Parathyroid adenoma (tissue), 2 donors: ENCODE measurements around the gene FBXO46.
"Not testable (repeated sequence)": the region's sequence is repeated elsewhere in the genome, so short reads cannot be mapped to it uniquely, and the experiment has no call there.

Experiments used
- H2AFZ ChIP-seq: fragments of 300-600 bp; sonication (generic); one replicate; pipeline ENCODE4 v1.7.0; 2017; ENCODE audit warnings: antibody characterized with exemption, mild to moderate bottlenecking
- H3K27ac ChIP-seq: fragments of 300-600 bp; sonication (generic); one replicate; pipeline ENCODE4 v1.7.0; 2017
- H3K27me3 ChIP-seq: fragments of 300-600 bp; sonication (generic); one replicate; pipeline ENCODE4 v1.7.0; 2017; ENCODE audit warnings: low read length; ENCODE audit not compliant: control insufficient read depth, insufficient read depth
- H3K36me3 ChIP-seq: fragments of 300-600 bp; sonication (generic); one replicate; pipeline ENCODE4 v1.7.0; 2017; ENCODE audit warnings: low read length; ENCODE audit not compliant: control insufficient read depth, insufficient read depth
- H3K4me1 ChIP-seq: fragments of 300-600 bp; sonication (generic); one replicate; pipeline ENCODE4 v1.7.0; 2017; ENCODE audit warnings: control low read depth
- H3K4me2 ChIP-seq: fragments of 300-600 bp; sonication (generic); one replicate; pipeline ENCODE4 v1.7.0; 2017; ENCODE audit warnings: low read length
- H3K4me3 ChIP-seq: fragments of 300-600 bp; sonication (generic); one replicate; pipeline ENCODE4 v1.7.0; 2017; ENCODE audit warnings: low read depth, low read length
- H3K79me2 ChIP-seq: fragments of 300-600 bp; sonication (generic); one replicate; pipeline ENCODE4 v1.7.0; 2017; ENCODE audit warnings: control low read depth
- H3K9ac ChIP-seq: fragments of 300-600 bp; sonication (generic); one replicate; pipeline ENCODE4 v1.7.0; 2017; ENCODE audit warnings: mild to moderate bottlenecking
- H3K9me3 ChIP-seq: fragments of 300-600 bp; sonication (generic); one replicate; pipeline ENCODE4 v1.7.0; 2017; ENCODE audit warnings: low read length; ENCODE audit not compliant: control insufficient read depth
- TF ChIP-seq, protein P1 (sequence below): fragments of 300-600 bp; sonication (generic); IDR thresholded peaks from one replicate; pipeline ENCODE4 v1.7.0; 2017; ENCODE audit warnings: antibody characterized with exemption, mild to moderate bottlenecking
- donor health status: primary hyperparathyroidism.

Gene FBXO46

GRCh38 chr19:45757695-45758094 lies 27.0 kb upstream of the FBXO46 start:
- Histone ChIP-seq H3K4me3 (no peak overlapping the region), H3K27me3 (no peaks in the 10 kb centered on the region), H3K36me3 (no peaks in the 10 kb centered on the region), H3K4me2 (no peak overlapping the region), H3K9me3 (no peaks in the 10 kb centered on the region), H3K27ac (no peak overlapping the region), H2AFZ (no peak overlapping the region), H3K9ac (no peak overlapping the region), H3K4me1 (no peaks in the 10 kb centered on the region), H3K79me2 (no peaks in the 10 kb centered on the region)
- TF ChIP-seq, protein P1, sequence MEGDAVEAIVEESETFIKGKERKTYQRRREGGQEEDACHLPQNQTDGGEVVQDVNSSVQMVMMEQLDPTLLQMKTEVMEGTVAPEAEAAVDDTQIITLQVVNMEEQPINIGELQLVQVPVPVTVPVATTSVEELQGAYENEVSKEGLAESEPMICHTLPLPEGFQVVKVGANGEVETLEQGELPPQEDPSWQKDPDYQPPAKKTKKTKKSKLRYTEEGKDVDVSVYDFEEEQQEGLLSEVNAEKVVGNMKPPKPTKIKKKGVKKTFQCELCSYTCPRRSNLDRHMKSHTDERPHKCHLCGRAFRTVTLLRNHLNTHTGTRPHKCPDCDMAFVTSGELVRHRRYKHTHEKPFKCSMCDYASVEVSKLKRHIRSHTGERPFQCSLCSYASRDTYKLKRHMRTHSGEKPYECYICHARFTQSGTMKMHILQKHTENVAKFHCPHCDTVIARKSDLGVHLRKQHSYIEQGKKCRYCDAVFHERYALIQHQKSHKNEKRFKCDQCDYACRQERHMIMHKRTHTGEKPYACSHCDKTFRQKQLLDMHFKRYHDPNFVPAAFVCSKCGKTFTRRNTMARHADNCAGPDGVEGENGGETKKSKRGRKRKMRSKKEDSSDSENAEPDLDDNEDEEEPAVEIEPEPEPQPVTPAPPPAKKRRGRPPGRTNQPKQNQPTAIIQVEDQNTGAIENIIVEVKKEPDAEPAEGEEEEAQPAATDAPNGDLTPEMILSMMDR: no peak

GRCh38 chr19:45754323-45754722 lies 23.6 kb upstream of the FBXO46 start:
- H3K27ac ChIP-seq: no peak overlapping the region
- H3K4me2 ChIP-seq: no peak overlapping the region
- H3K9me3 ChIP-seq: no peaks in the 10 kb centered on the region
- TF ChIP-seq, protein P1: no peak
- H3K4me1 ChIP-seq: no peaks in the 10 kb centered on the region
- H3K4me3 ChIP-seq: no peak overlapping the region
- H3K9ac ChIP-seq: no peak overlapping the region
- H3K79me2 ChIP-seq: no peaks in the 10 kb centered on the region
- no peak overlapping the region for H2AFZ ChIP-seq
- H3K36me3 ChIP-seq: no peaks in the 10 kb centered on the region
- H3K27me3 ChIP-seq: no peaks in the 10 kb centered on the region

DNA sequence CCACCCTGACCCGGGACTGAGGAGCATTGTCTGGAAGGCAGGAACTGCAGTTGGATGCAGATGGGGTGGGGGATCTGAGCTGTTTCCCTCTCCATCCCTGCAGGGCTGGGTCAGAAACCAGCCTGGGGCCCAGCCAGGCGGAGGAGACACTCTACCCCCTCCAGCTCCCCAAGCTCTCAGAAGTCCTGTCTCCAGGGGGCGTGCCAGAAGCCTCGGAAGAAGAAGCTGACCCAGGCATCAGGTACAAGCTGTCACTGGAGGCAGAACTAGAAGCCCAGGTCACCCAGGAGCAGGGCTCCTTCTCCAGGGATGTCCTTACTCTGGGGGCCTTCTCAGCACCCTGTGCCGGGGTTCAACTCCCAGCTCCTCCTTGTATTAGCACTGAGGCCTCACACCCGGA lies 22.9 kb upstream of the FBXO46 start:
- H3K4me3 ChIP-seq: no peak overlapping the region
- no peak overlapping the region for H3K4me2 ChIP-seq
- no peak overlapping the region for H3K27ac ChIP-seq
- H3K4me1 ChIP-seq: no peaks in the 10 kb centered on the region
- H3K27me3 ChIP-seq: no peaks in the 10 kb centered on the region
- H3K9ac ChIP-seq: no peak overlapping the region
- H3K79me2 ChIP-seq: no peaks in the 10 kb centered on the region
- TF ChIP-seq, protein P1: no peak
- H3K36me3 ChIP-seq: no peaks in the 10 kb centered on the region
- H2AFZ ChIP-seq: no peak overlapping the region
- H3K9me3 ChIP-seq: no peaks in the 10 kb centered on the region

GRCh38 chr19:45752639-45753038 lies 21.9 kb upstream of the FBXO46 start:
- no peak overlapping the region for H3K9ac ChIP-seq
- no peak overlapping the region for H3K27ac ChIP-seq
- no peaks in the 10 kb centered on the region for H3K79me2 ChIP-seq
- no peak overlapping the region for H3K4me3 ChIP-seq
- H3K27me3 ChIP-seq: no peaks in the 10 kb centered on the region
- no peaks in the 10 kb centered on the region for H3K36me3 ChIP-seq
- TF ChIP-seq, protein P1: no peak
- H2AFZ ChIP-seq: no peak overlapping the region
- no peaks in the 10 kb centered on the region for H3K4me1 ChIP-seq
- no peaks in the 10 kb centered on the region for H3K9me3 ChIP-seq
- H3K4me2 ChIP-seq: no peak overlapping the region

DNA sequence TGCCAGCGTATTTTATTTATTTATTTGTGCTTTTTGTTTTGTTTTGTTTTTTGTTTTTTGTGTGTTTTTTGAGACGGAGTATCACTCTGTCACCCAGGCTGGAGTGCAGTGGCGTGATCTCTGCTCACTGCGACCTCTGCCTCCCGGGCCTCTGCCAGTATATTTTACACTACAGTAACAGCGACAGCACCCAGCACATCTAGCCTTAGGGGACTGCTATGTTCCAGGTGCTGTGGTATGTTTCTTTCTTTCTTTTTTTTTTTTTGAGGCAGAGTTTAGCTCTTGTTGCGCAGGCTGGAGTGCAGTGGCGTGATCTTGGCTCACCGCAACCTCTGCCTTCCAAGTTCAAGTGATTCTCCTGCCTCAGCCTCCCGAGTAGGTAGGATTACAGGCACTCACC lies 20.8 kb upstream of the FBXO46 start:
- H3K9ac ChIP-seq, H3K79me2 ChIP-seq, H3K4me3 ChIP-seq, H3K9me3 ChIP-seq, H3K27ac ChIP-seq, H3K4me2 ChIP-seq, H3K27me3 ChIP-seq, H3K4me1 ChIP-seq, H2AFZ ChIP-seq, H3K36me3 ChIP-seq: not testable (repeated sequence)
